ENCODE measurements around the gene RBM18. TPM values are rescaled to one million over a fixed set of nuclear protein-coding genes. Genes with fewer than 3 reads are reported as not detected.

RBM18 gene
- total and polyA plus RNA-seq, 2 donors: 10.6 to 11.6 TPM

- H3K4me1 ChIP-seq (ENCODE audit: control insufficient read depth in 2 of 2, insufficient read depth in 2 of 2, low read length in 2 of 2): no peaks in the 10 kb centered on the region
- WGBS: 96% methylated on average over 6 of the region's 6 CpGs
- DNase-seq (ENCODE audit: low read depth in 6 of 9, low spot score in 9 of 9): no peak
- peaks cover 0 to 9% of the 10 kb centered on the region in 2 donors for H3K27me3 ChIP-seq (ENCODE audit: control insufficient read depth in 2 of 2, insufficient read depth in 1 of 2, low read length in 1 of 2)
- no peak overlapping the region for H3K4me3 ChIP-seq (ENCODE audit: low read length in 2 of 2)
- no peak overlapping the region for H3K27ac ChIP-seq (ENCODE audit: low read depth in 1 of 2, low read length in 1 of 2)
- H3K36me3 ChIP-seq (ENCODE audit: control insufficient read depth in 2 of 2, insufficient read depth in 2 of 2, low read length in 1 of 2): no peaks in the 10 kb centered on the region
- H3K9me3 ChIP-seq (ENCODE audit: control insufficient read depth in 2 of 2, insufficient read depth in 1 of 2, low read length in 1 of 2): no peaks in the 10 kb centered on the region
Measured at GRCh38 chr9:122193651-122194050, 71.0 kb downstream of the RBM18 start.

DNA sequence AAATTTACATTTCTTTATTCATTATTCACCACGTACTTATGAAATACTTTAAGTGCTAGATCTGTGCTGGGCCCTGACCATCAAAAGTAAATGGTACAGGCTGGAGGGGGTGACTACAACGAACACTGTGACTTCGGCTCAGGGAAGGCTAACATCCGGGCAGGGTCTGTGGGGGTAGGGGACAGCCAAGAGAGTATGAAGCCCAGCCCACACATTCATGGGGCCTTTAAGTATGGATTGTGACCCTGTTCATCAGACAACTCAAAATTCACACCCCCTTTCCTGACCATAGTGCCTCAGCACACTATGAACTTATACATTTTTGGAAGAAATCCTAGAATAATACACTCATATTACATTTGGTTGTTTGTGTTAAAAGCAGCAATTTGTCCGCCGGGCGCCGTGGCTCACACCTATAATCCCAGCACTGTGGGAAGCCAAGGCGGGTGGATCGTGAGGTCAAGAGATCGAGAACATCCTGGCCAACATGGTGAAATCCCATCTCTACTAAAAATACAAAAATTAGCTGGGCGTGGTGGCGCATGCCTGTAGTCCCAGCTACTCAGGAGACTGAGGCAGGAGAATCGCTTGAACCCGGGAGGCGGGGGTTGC, 71.6 kb downstream of the RBM18 start:
- peaks cover 0 to 6% of the 10 kb centered on the region in 2 donors for H3K27me3 ChIP-seq (ENCODE audit: control insufficient read depth in 2 of 2, insufficient read depth in 1 of 2, low read length in 1 of 2)
- H3K4me1 ChIP-seq (ENCODE audit: control insufficient read depth in 2 of 2, insufficient read depth in 2 of 2, low read length in 2 of 2): no peaks in the 10 kb centered on the region
- no peaks in the 10 kb centered on the region for H3K36me3 ChIP-seq (ENCODE audit: control insufficient read depth in 2 of 2, insufficient read depth in 2 of 2, low read length in 1 of 2)
- 93% methylated on average over 16 of the region's 16 CpGs for WGBS
- H3K4me3 ChIP-seq (ENCODE audit: low read length in 2 of 2): no peak overlapping the region
- no peak overlapping the region for H3K27ac ChIP-seq (ENCODE audit: low read depth in 1 of 2, low read length in 1 of 2)
- no peaks in the 10 kb centered on the region for H3K9me3 ChIP-seq (ENCODE audit: control insufficient read depth in 2 of 2, insufficient read depth in 1 of 2, low read length in 1 of 2)
- DNase-seq (ENCODE audit: low read depth in 6 of 9, low spot score in 9 of 9): no peak

DNA sequence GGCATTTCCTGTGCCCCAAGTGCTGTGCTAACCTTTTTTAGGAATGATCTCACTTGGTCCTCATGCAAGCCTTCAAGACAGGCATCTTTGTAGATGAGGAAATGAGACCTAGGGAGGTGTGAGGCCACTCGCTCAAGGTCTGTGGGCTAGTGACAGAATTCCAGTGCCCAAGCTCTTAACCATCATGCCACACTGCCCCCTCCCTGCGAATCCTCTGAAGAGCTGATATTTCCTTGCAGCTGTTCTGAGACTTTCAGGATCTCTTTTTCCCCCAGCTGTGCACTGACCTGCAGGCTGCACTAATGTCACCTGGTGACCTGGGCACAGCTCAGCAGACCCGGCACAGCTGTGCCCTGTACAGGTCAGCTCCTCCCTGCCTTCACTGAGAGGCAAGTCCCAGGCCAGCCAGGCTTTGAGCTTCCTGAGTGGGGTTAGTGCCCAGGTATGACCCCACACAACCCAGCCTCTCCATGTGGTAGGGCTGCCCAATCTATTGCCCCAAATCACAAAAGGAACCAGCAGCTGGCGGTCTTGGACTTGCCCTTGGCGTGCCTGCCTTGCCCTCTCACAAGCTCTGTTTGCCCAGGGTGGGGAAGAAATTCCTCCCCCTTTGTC, 72.3 kb downstream of the RBM18 start:
- Histone ChIP-seq H3K27ac (ENCODE audit: low read depth in 1 of 2, low read length in 1 of 2) (no peak overlapping the region), H3K36me3 (ENCODE audit: control insufficient read depth in 2 of 2, insufficient read depth in 2 of 2, low read length in 1 of 2) (no peaks in the 10 kb centered on the region), H3K27me3 (ENCODE audit: control insufficient read depth in 2 of 2, insufficient read depth in 1 of 2, low read length in 1 of 2) (peaks cover 0 to 2% of the 10 kb centered on the region in 2 donors), H3K4me3 (ENCODE audit: low read length in 2 of 2) (no peak overlapping the region), H3K4me1 (ENCODE audit: control insufficient read depth in 2 of 2, insufficient read depth in 2 of 2, low read length in 2 of 2) (no peaks in the 10 kb centered on the region), H3K9me3 (ENCODE audit: control insufficient read depth in 2 of 2, insufficient read depth in 1 of 2, low read length in 1 of 2) (no peaks in the 10 kb centered on the region)
- DNase-seq (ENCODE audit: low read depth in 6 of 9, low spot score in 9 of 9): no peak
- WGBS: 95% methylated on average over 5 of the region's 5 CpGs

DNA sequence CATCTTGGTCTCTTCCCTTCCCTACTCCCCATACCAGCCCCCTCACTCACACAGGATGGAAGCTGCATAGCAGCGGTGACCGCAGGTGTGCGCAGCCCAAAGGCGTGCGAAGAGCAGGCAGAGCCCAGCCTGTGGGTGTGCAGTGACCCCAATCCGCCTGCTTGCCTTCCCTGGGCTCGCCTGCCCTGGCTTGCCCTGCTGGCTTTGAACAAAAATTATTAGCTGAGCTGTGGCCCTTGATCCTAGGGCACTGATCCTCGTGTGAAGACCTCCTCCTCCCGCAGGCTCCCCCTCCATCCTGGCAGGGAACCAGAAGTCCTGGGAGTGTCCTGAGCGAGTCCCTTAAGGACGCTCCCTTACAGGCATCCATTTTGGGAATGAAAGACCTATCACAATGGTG, 73.1 kb downstream of the RBM18 start:
- H3K4me3 ChIP-seq (ENCODE audit: low read length in 2 of 2): no peak overlapping the region

GRCh38 chr9:122190597-122191381, 73.9 kb downstream of the RBM18 start:
- H3K36me3 ChIP-seq (ENCODE audit: control insufficient read depth in 2 of 2, insufficient read depth in 2 of 2, low read length in 1 of 2): no peaks in the 10 kb centered on the region
- no peaks in the 10 kb centered on the region for H3K9me3 ChIP-seq (ENCODE audit: control insufficient read depth in 2 of 2, insufficient read depth in 1 of 2, low read length in 1 of 2)
- no peak overlapping the region for H3K27ac ChIP-seq (ENCODE audit: low read depth in 1 of 2, low read length in 1 of 2)
- H3K27me3 ChIP-seq (ENCODE audit: control insufficient read depth in 2 of 2, insufficient read depth in 1 of 2, low read length in 1 of 2): no peaks in the 10 kb centered on the region
- H3K4me3 ChIP-seq (ENCODE audit: low read length in 2 of 2): no peak overlapping the region
- 90% methylated on average over 12 of the region's 12 CpGs for WGBS
- no peaks in the 10 kb centered on the region for H3K4me1 ChIP-seq (ENCODE audit: control insufficient read depth in 2 of 2, insufficient read depth in 2 of 2, low read length in 2 of 2)
- no peak for DNase-seq (ENCODE audit: low read depth in 6 of 9, low spot score in 9 of 9)

More for the DNA sequence above, 73.1 kb downstream of the RBM18 start:
- no peak for DNase-seq (ENCODE audit: low read depth in 6 of 9, low spot score in 9 of 9)
- no peaks in the 10 kb centered on the region for H3K27me3 ChIP-seq (ENCODE audit: control insufficient read depth in 2 of 2, insufficient read depth in 1 of 2, low read length in 1 of 2)
- H3K4me1 ChIP-seq (ENCODE audit: control insufficient read depth in 2 of 2, insufficient read depth in 2 of 2, low read length in 2 of 2): no peaks in the 10 kb centered on the region
- H3K27ac ChIP-seq (ENCODE audit: low read depth in 1 of 2, low read length in 1 of 2): no peak overlapping the region
- H3K9me3 ChIP-seq (ENCODE audit: control insufficient read depth in 2 of 2, insufficient read depth in 1 of 2, low read length in 1 of 2): no peaks in the 10 kb centered on the region
- H3K36me3 ChIP-seq (ENCODE audit: control insufficient read depth in 2 of 2, insufficient read depth in 2 of 2, low read length in 1 of 2): no peaks in the 10 kb centered on the region
- WGBS: 95% methylated on average over 11 of the region's 11 CpGs

- WGBS: 95% methylated on average over 6 of the region's 6 CpGs
- Histone ChIP-seq H3K27ac (ENCODE audit: low read depth in 1 of 2, low read length in 1 of 2) (no peak overlapping the region), H3K4me3 (ENCODE audit: low read length in 2 of 2) (no peak overlapping the region), H3K36me3 (ENCODE audit: control insufficient read depth in 2 of 2, insufficient read depth in 2 of 2, low read length in 1 of 2) (no peaks in the 10 kb centered on the region), H3K27me3 (ENCODE audit: control insufficient read depth in 2 of 2, insufficient read depth in 1 of 2, low read length in 1 of 2) (no peaks in the 10 kb centered on the region), H3K4me1 (ENCODE audit: control insufficient read depth in 2 of 2, insufficient read depth in 2 of 2, low read length in 2 of 2) (no peaks in the 10 kb centered on the region), H3K9me3 (ENCODE audit: control insufficient read depth in 2 of 2, insufficient read depth in 1 of 2, low read length in 1 of 2) (no peaks in the 10 kb centered on the region)
- DNase-seq (ENCODE audit: low read depth in 6 of 9, low spot score in 9 of 9): no peak
Measured at GRCh38 chr9:122188369-122188768, 76.3 kb downstream of the RBM18 start.

Other genes starting within 250 kb of the RBM18 start
- 2.1 TPM for gene TTLL11, start 171.5 kb downstream of the RBM18 start, total RNA-seq
- 4.0 TPM for gene TTLL11, start 171.5 kb downstream of the RBM18 start, polyA plus RNA-seq
- gene NDUFA8, start 105.1 kb downstream of the RBM18 start, total RNA-seq: 42.8 TPM
- gene NDUFA8, start 105.1 kb downstream of the RBM18 start, polyA plus RNA-seq: 55.9 TPM
- not detected for gene MORN5, start 104.9 kb downstream of the RBM18 start, total RNA-seq
- 0.21 TPM for gene MORN5, start 104.9 kb downstream of the RBM18 start, polyA plus RNA-seq
- 0.47 TPM for gene LHX6, start 35.9 kb downstream of the RBM18 start, total RNA-seq
- 1.1 TPM for gene LHX6, start 35.9 kb downstream of the RBM18 start, polyA plus RNA-seq
- gene MRRF, start within 50 bp of the RBM18 start, total RNA-seq: 34.7 TPM
- gene MRRF, start within 50 bp of the RBM18 start, polyA plus RNA-seq: 27.0 TPM
- gene PTGS1, start 106.2 kb upstream of the RBM18 start, total RNA-seq: 1.9 TPM
- 1.6 TPM for gene PTGS1, start 106.2 kb upstream of the RBM18 start, polyA plus RNA-seq
- not detected for gene OR1J1, start 213.1 kb upstream of the RBM18 start, total RNA-seq
- not detected for gene OR1J1, start 213.1 kb upstream of the RBM18 start, polyA plus RNA-seq
- gene OR1J2, start 246.0 kb upstream of the RBM18 start, total RNA-seq: not detected
- gene OR1J2, start 246.0 kb upstream of the RBM18 start, polyA plus RNA-seq: not detected